ENCODE measurements around the gene TNFRSF8. TPM values are rescaled to one million over a fixed set of nuclear protein-coding genes. Genes with fewer than 3 reads are reported as not detected.

TNFRSF8 gene
- polyA plus RNA-seq, 1 donor (not counting 4 experiments of a cell fraction or from before 2014, with no cell fraction given): 0.03 TPM

DNA sequence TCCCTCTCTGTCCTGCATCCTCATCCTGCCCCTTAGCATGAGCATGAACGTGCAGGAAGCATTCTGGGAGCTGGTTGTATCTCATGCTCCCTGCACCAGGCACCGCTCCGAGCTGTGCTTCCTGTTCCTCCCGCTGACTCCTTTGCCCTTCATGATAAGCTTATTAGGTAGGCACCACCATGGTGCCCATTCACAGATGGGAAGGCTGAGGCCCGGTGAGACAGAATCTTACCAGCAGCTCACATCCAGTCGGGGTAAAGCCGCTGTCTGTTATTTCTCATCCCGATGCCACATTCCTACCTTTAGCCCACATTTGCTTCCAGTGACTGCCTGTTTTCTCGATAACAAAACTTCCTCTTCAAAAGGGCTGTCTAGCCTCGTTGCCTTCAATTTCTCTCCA, 36.5 kb upstream of the TNFRSF8 start:
- dilution Hi-C loops (cut with MboI; ENCODE audit: extremely low pct_ligation_motif_present, low sequenced_read_pairs): no loop called here
- Histone ChIP-seq H3K27ac (ENCODE audit: control insufficient read depth, insufficient read depth, low read length) (no peak overlapping the region), H3K79me2 (ENCODE audit: control insufficient read depth, insufficient read depth, low read length) (peaks cover 8% of the 10 kb centered on the region), H4K20me1 (ENCODE audit: control insufficient read depth, extremely low read depth, insufficient read depth, low read length) (no peaks in the 10 kb centered on the region), H3K27me3 (ENCODE audit: control insufficient read depth, extremely low read depth, insufficient read depth, low read length) (no peaks in the 10 kb centered on the region), H3K9me1 (ENCODE audit: control insufficient read depth, extremely low read depth, insufficient read depth, low read length) (no peaks in the 10 kb centered on the region), H3K4me3 (ENCODE audit: control insufficient read depth in 2 of 3, extremely low read depth in 1 of 3, insufficient read depth in 2 of 3, low read depth in 1 of 3, low read length in 3 of 3) (no peak overlapping the region), H3K9me3 (ENCODE audit: control insufficient read depth, low read depth, low read length) (no peaks in the 10 kb centered on the region), H3K9ac (ENCODE audit: control insufficient read depth, extremely low read depth, insufficient read depth, low read length) (no peak overlapping the region), H2AFZ (ENCODE audit: control insufficient read depth, low read length) (no peak overlapping the region), H3K36me3 (ENCODE audit: control insufficient read depth in 2 of 2, extremely low read depth in 1 of 2, insufficient read depth in 2 of 2, low read length in 2 of 2) (peaks cover 23 to 46% of the 10 kb centered on the region in 2 experiments), H3K4me1 (ENCODE audit: control insufficient read depth, extremely low read depth, insufficient read depth, low read length) (no peaks in the 10 kb centered on the region), H3K4me2 (ENCODE audit: control insufficient read depth, extremely low read depth, insufficient read depth, low read depth, low read length) (no peak overlapping the region)
- TF ChIP-seq CTCF (optimal IDR thresholded peaks at IDR 0.05 in 1 of 3, IDR thresholded peaks at IDR 0.05 in 1 of 3, conservative IDR thresholded peaks at IDR 0.05 in 1 of 3; ENCODE audit: extremely low read depth in 1 of 3, insufficient read depth in 2 of 3, low read length in 3 of 3) (no peak), EZH2 (IDR thresholded peaks at IDR 0.05; ENCODE audit: low read length) (no peak)
- FAIRE-seq: no peak
- DNase-seq (ENCODE audit: low read depth, low spot score): no peak

DNA sequence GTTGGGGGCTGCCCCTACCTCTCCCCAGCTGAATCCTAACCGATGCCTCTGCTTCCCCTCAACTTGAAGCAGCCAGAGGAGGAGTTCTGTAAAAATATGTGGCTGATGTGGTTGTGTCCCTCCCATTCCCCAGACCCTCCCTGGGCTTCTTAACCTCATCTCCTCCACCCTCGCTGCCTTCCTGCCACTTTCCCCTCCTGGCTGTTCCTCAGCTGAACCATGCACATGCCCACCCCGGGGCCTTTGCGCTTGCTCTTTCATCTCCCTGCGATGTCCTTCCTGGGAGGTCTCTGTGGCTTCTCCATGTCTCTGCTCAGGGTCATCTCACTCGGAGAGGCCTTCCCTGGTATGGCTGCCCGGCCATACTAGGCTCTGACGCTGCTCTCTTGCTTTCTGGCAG, 34.9 kb upstream of the TNFRSF8 start:
- Histone ChIP-seq H3K9me1 (ENCODE audit: control insufficient read depth, extremely low read depth, insufficient read depth, low read length) (no peaks in the 10 kb centered on the region), H4K20me1 (ENCODE audit: control insufficient read depth, extremely low read depth, insufficient read depth, low read length) (no peaks in the 10 kb centered on the region), H3K9ac (ENCODE audit: control insufficient read depth, extremely low read depth, insufficient read depth, low read length) (no peak overlapping the region), H3K79me2 (ENCODE audit: control insufficient read depth, insufficient read depth, low read length) (no peaks in the 10 kb centered on the region), H3K4me2 (ENCODE audit: control insufficient read depth, extremely low read depth, insufficient read depth, low read depth, low read length) (no peak overlapping the region), H3K4me3 (ENCODE audit: control insufficient read depth in 2 of 3, extremely low read depth in 1 of 3, insufficient read depth in 2 of 3, low read depth in 1 of 3, low read length in 3 of 3) (no peak overlapping the region), H3K27ac (ENCODE audit: control insufficient read depth, insufficient read depth, low read length) (no peak overlapping the region), H3K27me3 (ENCODE audit: control insufficient read depth, extremely low read depth, insufficient read depth, low read length) (no peaks in the 10 kb centered on the region), H3K4me1 (ENCODE audit: control insufficient read depth, extremely low read depth, insufficient read depth, low read length) (no peaks in the 10 kb centered on the region), H3K9me3 (ENCODE audit: control insufficient read depth, low read depth, low read length) (no peaks in the 10 kb centered on the region), H2AFZ (ENCODE audit: control insufficient read depth, low read length) (no peak overlapping the region), H3K36me3 (ENCODE audit: control insufficient read depth in 2 of 2, extremely low read depth in 1 of 2, insufficient read depth in 2 of 2, low read length in 2 of 2) (peaks cover 12 to 42% of the 10 kb centered on the region in 2 experiments)
- dilution Hi-C loops (cut with MboI; ENCODE audit: extremely low pct_ligation_motif_present, low sequenced_read_pairs): no loop called here
- no peak for TF ChIP-seq EZH2 (IDR thresholded peaks at IDR 0.05; ENCODE audit: low read length)
- no peak for TF ChIP-seq CTCF (optimal IDR thresholded peaks at IDR 0.05 in 1 of 3, IDR thresholded peaks at IDR 0.05 in 1 of 3, conservative IDR thresholded peaks at IDR 0.05 in 1 of 3; ENCODE audit: extremely low read depth in 1 of 3, insufficient read depth in 2 of 3, low read length in 3 of 3)
- FAIRE-seq (no peak), DNase-seq (ENCODE audit: low read depth, low spot score) (no peak)

Measured in keratinocyte (primary cell).